Colonic mucosa (tissue), 4 donors: ENCODE measurements around the gene MT3. TPM values are rescaled to one million over a fixed set of nuclear protein-coding genes. Genes with fewer than 3 reads are reported as not detected.

Source experiments
- DNase-seq: peaks from one replicate; pipeline ENCODE4 v3.0.0-alpha.2; 2020
- H3K27ac ChIP-seq: fragments of 200-600 bp; one replicate; pipeline ENCODE4 v1.8.0; 2021
- H3K27me3 ChIP-seq: fragments of 200-600 bp; one replicate; pipeline ENCODE4 v1.8.0; 2021
- H3K36me3 ChIP-seq: fragments of 200-600 bp; one replicate; pipeline ENCODE4 v1.8.0; 2021
- H3K4me1 ChIP-seq: fragments of 200-600 bp; one replicate; pipeline ENCODE4 v1.8.0; 2021; ENCODE audit warnings: mild to moderate bottlenecking
- H3K4me3 ChIP-seq: fragments of 200-600 bp; one replicate; pipeline ENCODE4 v1.8.0; 2021
- H3K9ac ChIP-seq, 2 donors: one replicate each; pipeline ENCODE4 v1.7.0; 2013; ENCODE audit warnings: control low read depth in 2 of 2, low read depth in 2 of 2, low read length in 2 of 2
- H3K9me3 ChIP-seq: fragments of 200-600 bp; one replicate; pipeline ENCODE4 v1.8.0; 2021
- intact Hi-C: fragments of 100-400 bp; cut with DNase I; formaldehyde crosslinking; loops from one replicate; pipeline ENCODE4 v1.14.1; 2022
- total RNA-seq, 2 donors: library from RNA; stranded (reverse); fragmentation: NEBNext Ultra II Directional in 1 of 2; extraction: Animal tissue kit (Norgen Biotek cat#: 25700) in 1 of 2; gene quantifications; one replicate each; pipeline ENCODE4 v1.2.1, GENCODE V29; 2021
- TF ChIP-seq, protein P1 (sequence below): fragments of 200-600 bp; IDR thresholded peaks from one replicate; pipeline ENCODE4 v1.8.0; 2022; ENCODE audit warnings: antibody characterized with exemption, mild to moderate bottlenecking
- donor health status: healthy.
- donor health status: DM: no; HTN: no; CAD: no.
- donor health status: DM: no; HTN: no; CAD: no.

MT3 gene
- total RNA-seq, 2 donors from 2014 or later = 3.6 to 4.0 TPM

DNA sequence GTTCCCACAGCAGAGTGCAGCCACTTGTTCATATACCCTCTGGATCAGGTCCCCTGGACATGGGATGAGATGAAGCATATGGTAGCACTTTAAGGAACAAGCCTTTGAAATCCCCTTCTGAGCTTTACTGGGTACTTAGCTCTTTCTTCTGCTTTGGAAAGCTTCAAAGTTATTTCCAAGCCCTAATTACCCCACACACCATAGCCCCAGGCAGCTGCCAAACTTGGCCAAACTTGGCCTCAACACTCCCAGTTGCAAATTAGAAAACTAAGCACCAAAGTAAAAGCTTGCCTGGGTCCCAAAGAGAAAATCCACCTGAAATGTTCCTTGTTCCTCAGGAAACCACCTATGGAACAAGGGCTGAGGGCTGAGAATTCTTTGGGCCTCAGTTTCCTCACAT is 40.2 kb upstream of the MT3 start:
- DNase-seq = no peak
- no peak overlapping the region for H3K27ac ChIP-seq
- H3K9me3 ChIP-seq = no peaks in the 10 kb centered on the region
- no peak overlapping the region for H3K4me3 ChIP-seq
- TF ChIP-seq, protein P1, sequence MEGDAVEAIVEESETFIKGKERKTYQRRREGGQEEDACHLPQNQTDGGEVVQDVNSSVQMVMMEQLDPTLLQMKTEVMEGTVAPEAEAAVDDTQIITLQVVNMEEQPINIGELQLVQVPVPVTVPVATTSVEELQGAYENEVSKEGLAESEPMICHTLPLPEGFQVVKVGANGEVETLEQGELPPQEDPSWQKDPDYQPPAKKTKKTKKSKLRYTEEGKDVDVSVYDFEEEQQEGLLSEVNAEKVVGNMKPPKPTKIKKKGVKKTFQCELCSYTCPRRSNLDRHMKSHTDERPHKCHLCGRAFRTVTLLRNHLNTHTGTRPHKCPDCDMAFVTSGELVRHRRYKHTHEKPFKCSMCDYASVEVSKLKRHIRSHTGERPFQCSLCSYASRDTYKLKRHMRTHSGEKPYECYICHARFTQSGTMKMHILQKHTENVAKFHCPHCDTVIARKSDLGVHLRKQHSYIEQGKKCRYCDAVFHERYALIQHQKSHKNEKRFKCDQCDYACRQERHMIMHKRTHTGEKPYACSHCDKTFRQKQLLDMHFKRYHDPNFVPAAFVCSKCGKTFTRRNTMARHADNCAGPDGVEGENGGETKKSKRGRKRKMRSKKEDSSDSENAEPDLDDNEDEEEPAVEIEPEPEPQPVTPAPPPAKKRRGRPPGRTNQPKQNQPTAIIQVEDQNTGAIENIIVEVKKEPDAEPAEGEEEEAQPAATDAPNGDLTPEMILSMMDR = no peak
- H3K9ac ChIP-seq = no peak overlapping the region
- H3K4me1 ChIP-seq = no peaks in the 10 kb centered on the region
- no peaks in the 10 kb centered on the region for H3K27me3 ChIP-seq
- intact Hi-C loops = no loop called here
- no peaks in the 10 kb centered on the region for H3K36me3 ChIP-seq

GRCh38 chr16:56549744-56550385 is 39.5 kb upstream of the MT3 start:
- Histone ChIP-seq H3K9me3 (no peaks in the 10 kb centered on the region), H3K4me1 (no peaks in the 10 kb centered on the region), H3K4me3 (no peak overlapping the region), H3K36me3 (no peaks in the 10 kb centered on the region), H3K27me3 (no peaks in the 10 kb centered on the region), H3K27ac (no peak overlapping the region), H3K9ac (no peak overlapping the region)
- intact Hi-C loops = no loop called here
- DNase-seq = no peak
- TF ChIP-seq, protein P1 = no peak

- Histone ChIP-seq H3K9me3 (no peaks in the 10 kb centered on the region), H3K4me3 (no peak overlapping the region), H3K27ac (no peak overlapping the region), H3K4me1 (no peaks in the 10 kb centered on the region), H3K27me3 (no peaks in the 10 kb centered on the region), H3K36me3 (no peaks in the 10 kb centered on the region), H3K9ac (no peak overlapping the region)
- intact Hi-C loops = no loop called here
- DNase-seq = no peak
- TF ChIP-seq, protein P1 = no peak
Measured at GRCh38 chr16:56551796-56552738, 37.3 kb upstream of the MT3 start.

GRCh38 chr16:56554441-56554840 is 34.9 kb upstream of the MT3 start:
- Histone ChIP-seq H3K36me3 (no peaks in the 10 kb centered on the region), H3K27me3 (no peaks in the 10 kb centered on the region), H3K4me3 (no peak overlapping the region), H3K4me1 (no peaks in the 10 kb centered on the region), H3K9ac (no peak overlapping the region), H3K9me3 (no peaks in the 10 kb centered on the region), H3K27ac (no peak overlapping the region)
- TF ChIP-seq, protein P1 = no peak
- intact Hi-C loops = no loop called here
- no peak for DNase-seq

DNA sequence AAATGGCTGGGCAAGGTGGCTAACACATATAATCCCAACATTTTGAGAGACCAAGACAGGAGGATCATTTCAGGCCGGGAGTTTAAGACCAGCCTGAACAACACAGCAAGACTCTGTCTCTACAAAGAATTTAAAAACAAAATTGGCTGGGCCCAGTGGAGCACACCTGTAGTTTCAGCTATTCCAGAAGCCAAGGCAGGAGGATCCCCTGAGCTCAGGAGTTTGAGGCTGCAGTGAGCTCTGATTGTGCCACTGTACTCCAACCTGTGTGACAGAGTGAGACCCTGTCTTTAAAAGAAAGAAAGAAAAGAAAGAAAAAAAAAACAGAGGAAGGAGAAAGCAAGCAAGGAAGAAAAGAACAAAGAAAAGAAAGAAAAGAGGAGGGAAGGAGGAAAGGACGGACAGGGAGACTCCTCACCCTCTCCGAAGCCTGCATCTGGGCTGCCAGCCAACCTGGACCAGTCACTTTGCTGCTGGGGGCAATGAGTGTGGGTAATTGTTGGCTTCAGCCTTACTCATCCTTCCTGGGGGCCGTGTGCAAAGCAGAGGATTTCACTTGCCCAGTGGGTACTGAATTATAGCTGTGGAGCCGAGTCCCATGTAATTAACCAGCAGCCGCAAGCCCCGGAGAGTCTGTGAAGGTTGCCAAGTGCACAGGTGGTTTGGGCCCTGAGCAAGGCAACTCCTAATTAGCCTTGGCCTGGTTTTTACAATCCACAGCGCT is 31.1 kb upstream of the MT3 start:
- H3K36me3 ChIP-seq = no peaks in the 10 kb centered on the region
- H3K9me3 ChIP-seq = no peaks in the 10 kb centered on the region
- H3K27me3 ChIP-seq = no peaks in the 10 kb centered on the region
- no peaks in the 10 kb centered on the region for H3K4me1 ChIP-seq
- H3K27ac ChIP-seq = no peak overlapping the region
- no peak overlapping the region for H3K9ac ChIP-seq
- TF ChIP-seq, protein P1 = no peak
- DNase-seq = no peak
- intact Hi-C loops = no loop called here
- H3K4me3 ChIP-seq = no peak overlapping the region
